ENCODE results near the gene KDM6B.

KDM6B gene

DNA sequence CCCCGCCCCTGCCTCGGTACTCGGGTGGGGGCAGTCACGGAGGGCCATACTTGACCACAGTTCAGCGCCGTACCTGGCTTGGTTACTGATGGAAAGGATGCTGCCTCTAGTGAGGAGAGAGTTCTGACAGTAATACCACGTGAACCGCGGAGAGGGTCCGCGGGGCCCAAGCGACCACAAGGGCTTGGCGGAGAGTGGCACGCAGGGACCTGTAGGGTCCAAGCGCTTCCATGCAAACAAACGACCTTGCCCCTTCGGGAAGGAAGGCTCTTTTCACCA lies 9.2 kb downstream of the KDM6B start:
- peaks cover 38% of the 10 kb centered on the region for H3K4me1 ChIP-seq (ENCODE audit: control insufficient read depth, insufficient read depth, low read length)
- H3K36me3 ChIP-seq (ENCODE audit: insufficient read depth, low read length) = peaks cover 5% of the 10 kb centered on the region

DNA sequence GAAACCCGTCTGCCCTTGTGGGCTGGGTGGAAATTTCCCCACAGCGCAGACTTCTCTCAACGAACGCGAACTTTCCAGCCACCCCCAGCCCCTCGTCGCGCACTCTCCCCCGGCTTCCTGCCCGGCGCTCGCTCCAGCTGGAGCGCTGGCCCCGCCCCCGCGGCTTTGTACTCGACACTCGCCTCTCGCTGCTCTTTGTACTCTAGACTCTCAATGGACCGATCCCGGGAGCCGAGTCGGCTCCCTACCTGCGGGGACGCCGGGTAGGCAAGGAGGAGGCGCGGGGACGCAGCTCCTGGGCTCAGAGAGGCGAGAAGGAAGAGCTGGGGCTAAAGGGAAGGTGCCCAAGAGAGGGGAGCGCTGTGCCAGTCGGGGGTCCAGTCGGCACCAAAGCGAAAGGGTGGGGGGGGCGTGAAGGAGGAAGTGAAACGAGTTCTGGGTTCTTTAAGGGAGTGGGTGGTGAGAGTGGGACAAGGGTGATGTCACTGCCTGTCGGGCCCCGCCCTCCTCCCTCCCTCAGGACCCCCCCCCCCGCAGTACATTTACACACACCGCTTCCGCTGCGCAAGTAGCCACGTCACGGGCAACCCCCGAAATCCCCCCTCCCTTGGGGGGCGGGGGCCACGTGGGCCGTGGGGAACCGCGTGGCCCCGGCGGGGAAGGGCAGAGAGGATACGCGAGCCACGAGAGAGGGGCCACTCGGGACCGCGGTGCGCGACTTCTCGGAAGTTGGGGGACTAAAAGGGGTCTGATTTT lies 9.7 kb downstream of the KDM6B start:
- H3K36me3 ChIP-seq (ENCODE audit: insufficient read depth, low read length) = peaks cover 6% of the 10 kb centered on the region
- peak overlapping the region; percentile 81 for H3K4me3 ChIP-seq (ENCODE audit: low read length)
- no peaks in the 10 kb centered on the region for H3K9me3 ChIP-seq (replicated peaks; ENCODE audit: low read length)
- H3K9ac ChIP-seq (ENCODE audit: low read depth, low read length) = peak overlapping the region; percentile 96
- peaks cover 34% of the 10 kb centered on the region for H3K4me1 ChIP-seq (ENCODE audit: control insufficient read depth, insufficient read depth, low read length)
- no peaks in the 10 kb centered on the region for H3K27me3 ChIP-seq (ENCODE audit: control insufficient read depth, insufficient read depth, low read length)
- H3K4me2 ChIP-seq (ENCODE audit: low read length) = peak overlapping the region; percentile 99

More for the DNA sequence above, 9.2 kb downstream of the KDM6B start:
- Histone ChIP-seq H3K9ac (ENCODE audit: low read depth, low read length) (peak overlapping the region; percentile 96), H3K27me3 (ENCODE audit: control insufficient read depth, insufficient read depth, low read length) (no peaks in the 10 kb centered on the region), H3K9me3 (replicated peaks; ENCODE audit: low read length) (no peaks in the 10 kb centered on the region), H3K4me3 (ENCODE audit: low read length) (peak overlapping the region; percentile 81), H3K4me2 (ENCODE audit: low read length) (peak overlapping the region; percentile 99)

- H3K27me3 ChIP-seq (ENCODE audit: control insufficient read depth, insufficient read depth, low read length) = no peaks in the 10 kb centered on the region
- peaks cover 13% of the 10 kb centered on the region for H3K36me3 ChIP-seq (ENCODE audit: insufficient read depth, low read length)
- H3K4me1 ChIP-seq (ENCODE audit: control insufficient read depth, insufficient read depth, low read length) = peaks cover 26% of the 10 kb centered on the region
Observed at GRCh38 chr17:7844292-7845154, 10.5 kb downstream of the KDM6B start.

DNA sequence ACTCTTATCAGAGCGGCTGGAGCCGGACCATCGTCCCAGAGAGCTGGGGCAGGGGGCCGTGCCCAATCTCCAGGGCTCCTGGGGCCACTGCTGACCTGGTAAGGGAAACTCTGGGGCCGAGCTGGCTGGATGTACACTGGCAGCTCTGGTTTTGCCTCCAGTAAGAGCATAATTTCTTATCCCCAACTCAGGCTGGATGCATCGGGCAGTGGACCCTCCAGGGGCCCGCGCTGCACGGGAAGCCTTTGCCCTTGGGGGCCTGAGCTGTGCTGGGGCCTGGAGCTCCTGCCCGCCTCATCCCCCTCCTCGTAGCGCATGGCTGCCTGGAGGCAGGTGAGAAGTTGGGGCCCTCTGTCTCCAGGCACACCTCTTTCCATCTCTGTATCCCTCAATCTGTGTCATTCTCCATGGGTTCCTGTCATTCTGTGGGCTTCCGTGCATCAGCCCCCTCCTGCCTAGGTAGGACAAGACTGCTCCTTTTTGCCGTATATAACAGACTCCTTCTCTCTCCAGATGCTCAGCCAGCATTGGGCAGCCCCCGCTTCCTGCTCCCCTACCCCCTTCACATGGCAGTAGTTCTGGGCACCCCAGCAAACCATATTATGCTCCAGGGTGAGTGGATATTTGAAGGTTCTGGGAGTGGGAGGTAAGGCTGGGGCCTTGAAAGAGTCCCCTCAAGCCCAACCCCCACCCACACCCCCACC lies 11.5 kb downstream of the KDM6B start:
- no peaks in the 10 kb centered on the region for H3K9me3 ChIP-seq (replicated peaks; ENCODE audit: low read length)
- H3K9ac ChIP-seq (ENCODE audit: low read depth, low read length) = peak overlapping the region; percentile 96
- peak overlapping the region; percentile 81 for H3K4me3 ChIP-seq (ENCODE audit: low read length)
- peaks cover 22% of the 10 kb centered on the region for H3K4me1 ChIP-seq (ENCODE audit: control insufficient read depth, insufficient read depth, low read length)
- peaks cover 22% of the 10 kb centered on the region for H3K36me3 ChIP-seq (ENCODE audit: insufficient read depth, low read length)
- peak overlapping the region; percentile 99 for H3K4me2 ChIP-seq (ENCODE audit: low read length)
- H3K27me3 ChIP-seq (ENCODE audit: control insufficient read depth, insufficient read depth, low read length) = no peaks in the 10 kb centered on the region

More at GRCh38 chr17:7844292-7845154, 10.5 kb downstream of the KDM6B start:
- Histone ChIP-seq H3K9ac (ENCODE audit: low read depth, low read length) (peak overlapping the region; percentile 96), H3K9me3 (replicated peaks; ENCODE audit: low read length) (no peaks in the 10 kb centered on the region), H3K4me3 (ENCODE audit: low read length) (peak overlapping the region; percentile 81), H3K4me2 (ENCODE audit: low read length) (peak overlapping the region; percentile 99)

GRCh38 chr17:7846063-7846735 lies 12.2 kb downstream of the KDM6B start:
- H3K27me3 ChIP-seq (ENCODE audit: control insufficient read depth, insufficient read depth, low read length) = no peaks in the 10 kb centered on the region
- H3K4me2 ChIP-seq (ENCODE audit: low read length) = no peak overlapping the region
- H3K9ac ChIP-seq (ENCODE audit: low read depth, low read length) = no peak overlapping the region
- H3K4me1 ChIP-seq (ENCODE audit: control insufficient read depth, insufficient read depth, low read length) = peaks cover 15% of the 10 kb centered on the region
- H3K4me3 ChIP-seq (ENCODE audit: low read length) = no peak overlapping the region
- no peaks in the 10 kb centered on the region for H3K9me3 ChIP-seq (replicated peaks; ENCODE audit: low read length)
- peaks cover 28% of the 10 kb centered on the region for H3K36me3 ChIP-seq (ENCODE audit: insufficient read depth, low read length)

GRCh38 chr17:7846765-7847661 lies 13.0 kb downstream of the KDM6B start:
- H3K4me1 ChIP-seq (ENCODE audit: control insufficient read depth, insufficient read depth, low read length) = peaks cover 14% of the 10 kb centered on the region
- H3K9me3 ChIP-seq (replicated peaks; ENCODE audit: low read length) = no peaks in the 10 kb centered on the region
- peaks cover 35% of the 10 kb centered on the region for H3K36me3 ChIP-seq (ENCODE audit: insufficient read depth, low read length)
- H3K4me2 ChIP-seq (ENCODE audit: low read length) = no peak overlapping the region
- H3K9ac ChIP-seq (ENCODE audit: low read depth, low read length) = no peak overlapping the region
- H3K27me3 ChIP-seq (ENCODE audit: control insufficient read depth, insufficient read depth, low read length) = no peaks in the 10 kb centered on the region
- H3K4me3 ChIP-seq (ENCODE audit: low read length) = no peak overlapping the region

DNA sequence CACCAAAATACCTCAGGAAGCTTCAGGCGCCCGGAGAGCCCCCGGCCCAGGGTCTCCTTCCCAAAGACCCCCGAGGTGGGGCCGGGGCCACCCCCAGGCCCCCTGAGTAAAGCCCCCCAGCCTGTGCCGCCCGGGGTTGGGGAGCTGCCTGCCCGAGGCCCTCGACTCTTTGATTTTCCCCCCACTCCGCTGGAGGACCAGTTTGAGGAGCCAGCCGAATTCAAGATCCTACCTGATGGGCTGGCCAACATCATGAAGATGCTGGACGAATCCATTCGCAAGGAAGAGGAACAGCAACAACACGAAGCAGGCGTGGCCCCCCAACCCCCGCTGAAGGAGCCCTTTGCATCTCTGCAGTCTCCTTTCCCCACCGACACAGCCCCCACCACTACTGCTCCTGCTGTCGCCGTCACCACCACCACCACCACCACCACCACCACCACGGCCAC lies 14.1 kb downstream of the KDM6B start:
- H3K9ac ChIP-seq (ENCODE audit: low read depth, low read length) = no peak overlapping the region
- H3K36me3 ChIP-seq (ENCODE audit: insufficient read depth, low read length) = peaks cover 46% of the 10 kb centered on the region
- peaks cover 11% of the 10 kb centered on the region for H3K4me1 ChIP-seq (ENCODE audit: control insufficient read depth, insufficient read depth, low read length)
- H3K9me3 ChIP-seq (replicated peaks; ENCODE audit: low read length) = no peaks in the 10 kb centered on the region
- no peak overlapping the region for H3K4me2 ChIP-seq (ENCODE audit: low read length)
- no peaks in the 10 kb centered on the region for H3K27me3 ChIP-seq (ENCODE audit: control insufficient read depth, insufficient read depth, low read length)
- no peak overlapping the region for H3K4me3 ChIP-seq (ENCODE audit: low read length)

GRCh38 chr17:7848739-7849129 lies 14.7 kb downstream of the KDM6B start:
- H3K9ac ChIP-seq (ENCODE audit: low read depth, low read length) = no peak overlapping the region
- no peak overlapping the region for H3K4me2 ChIP-seq (ENCODE audit: low read length)
- H3K9me3 ChIP-seq (replicated peaks; ENCODE audit: low read length) = no peaks in the 10 kb centered on the region
- H3K4me3 ChIP-seq (ENCODE audit: low read length) = no peak overlapping the region
- peaks cover 11% of the 10 kb centered on the region for H3K4me1 ChIP-seq (ENCODE audit: control insufficient read depth, insufficient read depth, low read length)
- H3K36me3 ChIP-seq (ENCODE audit: insufficient read depth, low read length) = peaks cover 47% of the 10 kb centered on the region
- no peaks in the 10 kb centered on the region for H3K27me3 ChIP-seq (ENCODE audit: control insufficient read depth, insufficient read depth, low read length)

DNA sequence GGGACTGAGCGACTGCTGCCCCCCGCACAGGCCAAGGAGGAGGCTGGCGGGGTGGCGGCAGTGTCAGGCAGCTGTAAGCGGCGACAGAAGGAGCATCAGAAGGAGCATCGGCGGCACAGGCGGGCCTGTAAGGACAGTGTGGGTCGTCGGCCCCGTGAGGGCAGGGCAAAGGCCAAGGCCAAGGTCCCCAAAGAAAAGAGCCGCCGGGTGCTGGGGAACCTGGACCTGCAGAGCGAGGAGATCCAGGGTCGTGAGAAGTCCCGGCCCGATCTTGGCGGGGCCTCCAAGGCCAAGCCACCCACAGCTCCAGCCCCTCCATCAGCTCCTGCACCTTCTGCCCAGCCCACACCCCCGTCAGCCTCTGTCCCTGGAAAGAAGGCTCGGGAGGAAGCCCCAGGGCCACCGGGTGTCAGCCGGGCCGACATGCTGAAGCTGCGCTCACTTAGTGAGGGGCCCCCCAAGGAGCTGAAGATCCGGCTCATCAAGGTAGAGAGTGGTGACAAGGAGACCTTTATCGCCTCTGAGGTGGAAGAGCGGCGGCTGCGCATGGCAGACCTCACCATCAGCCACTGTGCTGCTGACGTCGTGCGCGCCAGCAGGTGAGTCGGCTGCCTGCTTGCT lies 15.2 kb downstream of the KDM6B start:
- H3K9ac ChIP-seq (ENCODE audit: low read depth, low read length) = no peak overlapping the region
- H3K9me3 ChIP-seq (replicated peaks; ENCODE audit: low read length) = no peaks in the 10 kb centered on the region
- no peak overlapping the region for H3K4me3 ChIP-seq (ENCODE audit: low read length)
- peaks cover 11% of the 10 kb centered on the region for H3K4me1 ChIP-seq (ENCODE audit: control insufficient read depth, insufficient read depth, low read length)
- H3K27me3 ChIP-seq (ENCODE audit: control insufficient read depth, insufficient read depth, low read length) = no peaks in the 10 kb centered on the region
- H3K36me3 ChIP-seq (ENCODE audit: insufficient read depth, low read length) = peaks cover 47% of the 10 kb centered on the region
- H3K4me2 ChIP-seq (ENCODE audit: low read length) = no peak overlapping the region
